ENCODE results near the gene BARX1. TPM values are rescaled to one million over a fixed set of nuclear protein-coding genes. Genes with fewer than 3 reads are reported as not detected.

BARX1 gene
- total RNA-seq, 2 donors from 2014 or later = 0.29 TPM; not detected in 1

- no peaks in the 10 kb centered on the region for H3K4me1 Mint-ChIP-seq (ENCODE audit: low read depth in 2 of 2)
- DNase-seq (ENCODE audit: low spot score) = no peak
- no peak overlapping the region for H3K4me3 Mint-ChIP-seq
- no peaks in the 10 kb centered on the region for H3K9me3 Mint-ChIP-seq
- H3K27me3 Mint-ChIP-seq = peaks cover 0 to 15% of the 10 kb centered on the region in 2 donors
- no peak overlapping the region for H3K27ac Mint-ChIP-seq
- ATAC-seq = no peak
- H3K36me3 Mint-ChIP-seq = no peaks in the 10 kb centered on the region
Observed at GRCh38 chr9:93909242-93909616, 45.9 kb downstream of the BARX1 start.

GRCh38 chr9:93908591-93909241 lies 46.4 kb downstream of the BARX1 start:
- Mint-ChIP-seq H3K36me3 (no peaks in the 10 kb centered on the region), H3K4me3 (no peak overlapping the region), H3K9me3 (no peaks in the 10 kb centered on the region), H3K27me3 (peaks cover 0 to 15% of the 10 kb centered on the region in 2 donors), H3K27ac (no peak overlapping the region), H3K4me1 (ENCODE audit: low read depth in 2 of 2) (no peaks in the 10 kb centered on the region)
- ATAC-seq (no peak), DNase-seq (ENCODE audit: low spot score) (no peak)

DNA sequence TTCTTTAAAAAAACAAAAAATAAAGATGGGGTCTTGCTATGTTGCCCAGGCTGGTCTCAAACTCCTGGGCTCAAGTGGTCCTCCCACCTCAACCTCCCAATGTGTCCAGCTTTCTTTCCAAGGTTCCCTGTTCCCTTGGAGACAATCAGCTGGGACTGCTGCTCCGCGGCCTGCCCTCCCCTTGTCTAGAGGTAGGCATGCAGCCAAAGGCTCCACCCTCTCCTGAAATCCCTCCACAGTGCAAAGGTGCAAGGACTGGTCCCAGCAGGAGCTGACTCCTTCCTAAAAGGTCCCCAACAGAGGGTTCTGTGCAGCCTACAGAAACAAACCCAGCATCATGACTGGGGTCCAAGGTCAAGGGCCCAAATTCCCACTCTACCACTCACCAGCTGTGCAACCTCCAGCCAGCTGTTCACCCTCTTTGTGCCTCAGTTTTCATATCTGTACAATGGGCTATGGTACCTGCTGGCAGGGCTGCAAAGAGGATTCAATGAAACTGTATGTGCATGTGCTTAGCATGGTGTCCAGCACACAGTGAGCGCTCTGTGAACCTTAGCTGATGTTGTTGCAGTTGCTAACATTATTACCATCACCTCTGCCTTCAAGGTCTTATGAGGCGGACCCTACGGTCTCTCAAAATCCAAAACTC lies 47.5 kb downstream of the BARX1 start:
- DNase-seq (ENCODE audit: low spot score) (no peak), ATAC-seq (no peak)
- Mint-ChIP-seq H3K27me3 (peaks cover 0 to 15% of the 10 kb centered on the region in 2 donors), H3K4me1 (ENCODE audit: low read depth in 2 of 2) (no peaks in the 10 kb centered on the region), H3K9me3 (no peaks in the 10 kb centered on the region), H3K27ac (no peak overlapping the region), H3K4me3 (no peak overlapping the region), H3K36me3 (no peaks in the 10 kb centered on the region)

GRCh38 chr9:93906195-93906880 lies 48.8 kb downstream of the BARX1 start:
- DNase-seq (ENCODE audit: low spot score) (no peak), ATAC-seq (no peak)
- Mint-ChIP-seq H3K4me1 (ENCODE audit: low read depth in 2 of 2) (no peaks in the 10 kb centered on the region), H3K27ac (no peak overlapping the region), H3K4me3 (no peak overlapping the region), H3K9me3 (no peaks in the 10 kb centered on the region), H3K27me3 (peaks cover 0 to 15% of the 10 kb centered on the region in 2 donors), H3K36me3 (no peaks in the 10 kb centered on the region)

DNA sequence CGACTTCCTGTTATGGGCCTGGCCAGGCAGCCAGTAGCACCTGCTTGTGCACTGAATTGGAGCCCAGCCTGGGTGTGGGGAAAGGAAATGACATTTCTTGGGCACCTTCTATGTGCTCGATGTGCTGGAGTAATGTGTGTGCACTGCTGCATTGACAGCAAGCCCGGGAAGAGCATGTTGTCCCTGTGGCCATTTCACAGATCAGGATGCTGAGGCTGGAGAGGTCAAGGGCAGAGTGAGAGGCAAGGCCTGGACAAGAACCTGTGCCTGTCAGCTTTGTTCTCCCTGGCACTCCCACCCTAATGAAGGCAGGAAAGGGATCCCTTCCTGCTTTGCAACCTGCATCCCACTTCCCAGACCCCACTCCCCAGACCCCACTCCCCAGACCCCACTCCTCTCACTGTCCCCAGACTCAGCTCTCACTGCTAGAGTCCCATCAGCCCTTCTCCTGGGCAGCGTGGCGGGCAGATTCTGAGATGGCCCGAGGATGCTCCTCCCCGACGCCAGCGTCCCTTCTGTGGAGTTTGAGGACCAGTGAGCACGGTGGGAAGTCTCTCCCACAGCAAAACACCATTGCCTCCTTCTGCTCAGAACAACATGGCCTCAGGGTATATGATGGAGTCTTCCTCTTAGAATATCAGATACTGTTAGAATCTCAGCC lies 49.6 kb downstream of the BARX1 start:
- Mint-ChIP-seq H3K9me3 (no peaks in the 10 kb centered on the region), H3K27me3 (peaks cover 0 to 15% of the 10 kb centered on the region in 2 donors), H3K36me3 (no peaks in the 10 kb centered on the region), H3K4me1 (ENCODE audit: low read depth in 2 of 2) (no peaks in the 10 kb centered on the region), H3K4me3 (no peak overlapping the region), H3K27ac (no peak overlapping the region)
- ATAC-seq = no peak
- peak; percentile 54 for DNase-seq (ENCODE audit: low spot score)

- H3K27ac Mint-ChIP-seq = no peak overlapping the region
- no peak overlapping the region for H3K4me3 Mint-ChIP-seq
- DNase-seq (ENCODE audit: low spot score) (peak; percentile 54), ATAC-seq (no peak)
- H3K4me1 Mint-ChIP-seq (ENCODE audit: low read depth in 2 of 2) = no peaks in the 10 kb centered on the region
- H3K36me3 Mint-ChIP-seq = no peaks in the 10 kb centered on the region
- H3K27me3 Mint-ChIP-seq = peaks cover 0 to 15% of the 10 kb centered on the region in 2 donors
- no peaks in the 10 kb centered on the region for H3K9me3 Mint-ChIP-seq
Observed at GRCh38 chr9:93904649-93905472, 50.3 kb downstream of the BARX1 start.

DNA sequence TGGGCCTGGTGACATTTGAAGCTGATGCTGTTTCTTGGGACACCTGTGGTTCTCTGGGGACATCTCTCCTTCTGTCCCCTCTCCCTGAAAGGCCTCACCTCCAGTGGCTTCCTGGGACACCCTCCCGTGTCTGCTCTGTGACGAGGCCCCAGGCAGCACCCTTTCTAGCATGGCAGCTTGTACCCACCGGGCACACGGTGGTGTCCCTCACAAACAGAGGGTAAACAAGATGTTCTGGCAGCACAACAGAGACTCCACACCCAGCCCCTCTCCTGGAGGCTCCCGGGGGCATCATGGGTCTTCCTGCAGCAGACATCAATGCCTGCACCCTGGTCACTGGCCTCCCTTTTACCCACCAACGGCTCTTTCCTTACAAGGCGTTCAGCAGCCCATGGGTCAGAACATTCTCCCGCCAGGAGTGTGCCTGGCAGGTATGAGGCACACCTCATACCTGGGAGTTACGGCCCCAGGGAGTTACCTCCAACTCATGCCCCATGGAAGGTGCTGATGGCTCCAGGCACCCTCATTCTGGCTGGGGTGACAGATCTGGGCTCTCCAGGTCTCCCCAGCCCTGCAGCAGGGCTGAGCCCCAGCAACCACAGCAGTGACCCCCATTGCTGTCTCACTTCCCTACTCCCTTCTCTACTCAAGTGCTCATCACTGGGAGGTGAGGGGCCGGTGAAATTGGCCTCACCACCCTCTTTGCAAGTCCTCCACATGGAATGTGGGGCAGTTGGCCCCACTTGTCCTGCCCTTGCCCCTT lies 51.1 kb downstream of the BARX1 start:
- Mint-ChIP-seq H3K4me3 (no peak overlapping the region), H3K27ac (no peak overlapping the region), H3K9me3 (no peaks in the 10 kb centered on the region), H3K4me1 (ENCODE audit: low read depth in 2 of 2) (no peaks in the 10 kb centered on the region), H3K27me3 (peaks cover 0 to 13% of the 10 kb centered on the region in 2 donors), H3K36me3 (no peaks in the 10 kb centered on the region)
- ATAC-seq (no peak), DNase-seq (ENCODE audit: low spot score) (peak; percentile 18)

DNA sequence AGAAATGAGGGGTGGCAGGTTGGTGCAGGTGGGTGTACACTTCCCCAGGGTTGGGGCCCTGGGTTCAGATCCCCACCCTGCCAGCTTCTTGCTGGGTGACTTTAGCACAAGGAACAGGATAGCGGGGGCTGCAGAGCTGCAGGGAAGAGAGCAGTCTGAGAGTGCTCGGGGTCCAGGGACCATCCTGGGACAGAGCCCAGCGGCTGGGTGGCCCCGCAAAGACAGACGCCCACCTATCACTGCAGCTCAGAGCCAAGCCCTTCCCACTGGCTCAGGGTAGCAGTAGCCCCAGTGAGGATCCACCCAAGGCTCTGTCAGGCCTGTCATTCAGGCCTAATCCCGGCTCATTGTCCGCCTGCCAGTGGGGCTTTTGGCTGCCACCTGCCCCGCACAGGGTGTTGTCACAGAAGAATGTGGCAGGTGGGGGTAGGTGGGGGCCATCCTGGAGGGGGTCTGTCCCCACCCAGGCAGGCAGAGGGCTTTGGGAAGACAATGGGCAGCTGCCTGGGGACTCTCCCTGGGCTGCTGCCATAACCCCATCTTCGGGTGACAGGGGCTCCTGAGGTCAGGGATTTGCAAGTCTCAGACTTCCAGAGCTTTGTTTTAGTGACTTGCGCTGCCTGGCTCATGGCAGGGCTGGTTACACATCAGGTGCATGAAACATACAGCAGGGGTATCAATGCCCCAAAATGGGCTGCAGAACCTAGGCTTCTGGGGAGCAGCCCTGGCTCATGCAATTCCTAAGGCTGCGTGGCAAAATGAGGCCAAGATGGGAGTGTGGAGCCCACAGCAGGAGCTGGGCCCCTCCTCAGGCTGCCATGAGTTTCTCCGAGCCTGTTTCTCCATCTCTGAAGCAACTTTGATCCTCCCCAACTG lies 52.1 kb downstream of the BARX1 start:
- H3K36me3 Mint-ChIP-seq = no peaks in the 10 kb centered on the region
- no peak for DNase-seq (ENCODE audit: low spot score)
- no peak overlapping the region for H3K27ac Mint-ChIP-seq
- H3K9me3 Mint-ChIP-seq = no peaks in the 10 kb centered on the region
- ATAC-seq = no peak
- H3K27me3 Mint-ChIP-seq = peaks cover 0 to 12% of the 10 kb centered on the region in 2 donors
- no peaks in the 10 kb centered on the region for H3K4me1 Mint-ChIP-seq (ENCODE audit: low read depth in 2 of 2)
- no peak overlapping the region for H3K4me3 Mint-ChIP-seq

DNA sequence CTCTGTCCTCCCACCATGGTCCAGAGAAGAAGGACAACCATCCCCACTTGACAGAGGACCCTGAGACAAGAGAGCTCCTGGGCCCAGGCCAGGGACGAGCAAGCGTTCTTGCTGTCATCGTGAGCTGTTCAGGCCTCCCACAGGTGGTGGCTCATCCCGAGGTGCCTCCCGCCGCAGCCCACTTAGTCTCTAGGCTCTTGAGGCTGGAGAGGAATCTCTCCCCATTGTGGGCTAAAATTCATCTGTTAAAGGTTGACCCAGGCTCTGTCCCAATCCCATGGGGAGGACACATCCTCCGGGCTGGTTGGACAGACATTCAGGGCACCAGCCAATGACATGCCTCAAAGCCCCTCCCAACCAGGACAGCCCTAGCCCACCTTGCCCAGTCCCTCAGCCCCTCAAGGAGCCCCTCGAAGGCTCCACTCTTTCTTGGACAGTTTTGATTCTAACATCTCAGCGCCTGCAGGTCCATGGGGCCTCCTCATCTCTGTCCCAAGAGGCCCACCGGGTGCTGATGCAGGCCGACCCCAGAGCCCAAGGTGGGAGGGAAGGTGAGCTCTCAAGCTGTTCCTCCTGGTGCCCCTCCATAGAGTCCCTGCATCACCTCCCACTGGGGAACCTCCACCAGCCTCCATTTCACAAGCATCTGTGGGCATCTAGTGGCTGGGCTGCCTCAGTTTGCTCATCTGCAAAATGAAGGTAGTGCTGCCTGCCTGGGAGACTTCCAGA lies 52.9 kb downstream of the BARX1 start:
- H3K4me3 Mint-ChIP-seq = no peak overlapping the region
- H3K27ac Mint-ChIP-seq = no peak overlapping the region

More for the DNA sequence above, 52.9 kb downstream of the BARX1 start:
- DNase-seq (ENCODE audit: low spot score) = no peak
- Mint-ChIP-seq H3K36me3 (no peaks in the 10 kb centered on the region), H3K4me1 (ENCODE audit: low read depth in 2 of 2) (peaks cover 0 to 4% of the 10 kb centered on the region in 2 donors), H3K27me3 (peaks cover 0 to 8% of the 10 kb centered on the region in 2 donors), H3K9me3 (no peaks in the 10 kb centered on the region)
- ATAC-seq = no peak

Measured in natural killer cell treated with Interleukin-12 subunit alpha and Interleukin-12 subunit beta and Interleukin-15 and Interleukin-18, amount 100 ng/mL, for 72 hours (primary cell).